ENCODE results near the gene LAPTM5. TPM values are rescaled to one million over a fixed set of nuclear protein-coding genes. Genes with fewer than 3 reads are reported as not detected.
A peak's percentile ranks its signal among the peaks of the same experiment; 100 is the strongest.

The LAPTM5 gene
- total and polyA plus RNA-seq, 2 of the 8 experiments (the other 6 are each of a cell fraction or from before 2014, with no cell fraction given), result 0.37 to 1.4 TPM

GRCh38 chr1:30806381-30807317 lies 49.1 kb upstream of the LAPTM5 start:
- no peak for FAIRE-seq
- no peak overlapping the region for H3K56ac ChIP-seq (replicated peaks; ENCODE audit: insufficient read length, low read depth, low read length)
- no peak overlapping the region for H3K9ac ChIP-seq (replicated peaks in 1 of 4; ENCODE audit: extremely low read depth in 1 of 4, low read depth in 3 of 4, low read length in 3 of 4)
- H3K4ac ChIP-seq (replicated peaks; ENCODE audit: insufficient read length, low read depth, low read length), result no peak overlapping the region
- H2BK120ac ChIP-seq (replicated peaks; ENCODE audit: low read depth, low read length), result no peak overlapping the region
- H3K4me3 ChIP-seq (ENCODE audit: extremely low read depth in 1 of 4, insufficient read depth in 2 of 4, low read depth in 3 of 4, low read length in 4 of 4), result no peak overlapping the region
- H3K27ac ChIP-seq (ENCODE audit: low read depth, low read length), result no peak overlapping the region
- H4K20me1 ChIP-seq (replicated peaks in 1 of 2; ENCODE audit: control insufficient read depth in 1 of 2, insufficient read depth in 2 of 2, low read length in 2 of 2), result no peaks in the 10 kb centered on the region
- no peaks in the 10 kb centered on the region for H3K79me2 ChIP-seq (ENCODE audit: control insufficient read depth in 1 of 2, insufficient read depth in 2 of 2, low read length in 2 of 2)
- H2AK5ac ChIP-seq (ENCODE audit: low read depth, low read length), result peak overlapping the region; percentile 84; the same call in 1 of the 2 replicates
- H3K18ac ChIP-seq (ENCODE audit: extremely low read depth, low read length), result no peak overlapping the region
- H3K9me3 ChIP-seq (ENCODE audit: insufficient read depth in 2 of 2, low read depth in 1 of 2, low read length in 1 of 2), result no peaks in the 10 kb centered on the region
- peak overlapping the region; percentile 98; the same call in 1 of the 2 replicates for H2BK20ac ChIP-seq (ENCODE audit: low read length)
- H3K36me3 ChIP-seq (ENCODE audit: control insufficient read depth in 2 of 4, insufficient read depth in 4 of 4, low read length in 3 of 4), result no peaks in the 10 kb centered on the region
- ChIA-PET POLR2A (ENCODE audit: partially characterized antibody) (interaction anchor here (2.2 kb wide), 1 partner anchor 10 kb away, joined by 8 read pairs; no protein-coding TSS in a partner anchor), CTCF (ENCODE audit: partially characterized antibody) (interaction anchor here (0.6 to 38.1 kb wide), 10 partner anchors 14 to 1570 kb away, joined by 3 to 1519 read pairs (median 37); partner anchors contain the start of gene SDC3)
- H3K23me2 ChIP-seq (ENCODE audit: low read depth, low read length), result no peaks in the 10 kb centered on the region
- peaks cover 19 to 42% (median 22%) of the 10 kb centered on the region in 4 experiments for H3K4me1 ChIP-seq (replicated peaks in 1 of 4; ENCODE audit: control insufficient read depth in 3 of 4, insufficient read depth in 4 of 4, low read length in 3 of 4)
- H3K4me2 ChIP-seq (ENCODE audit: insufficient read depth in 1 of 2, low read depth in 2 of 2, low read length in 2 of 2), result no peak overlapping the region
- no peak overlapping the region for H2AFZ ChIP-seq (ENCODE audit: low read length)
- no peaks in the 10 kb centered on the region for H3K79me1 ChIP-seq (ENCODE audit: low read depth, low read length)
- H2BK12ac ChIP-seq (ENCODE audit: low read depth, low read length), result peak overlapping the region; percentile 90; the same call in 1 of the 2 replicates
- H3K14ac ChIP-seq (ENCODE audit: insufficient read length), result no peak overlapping the region
- no peak overlapping the region for H4K5ac ChIP-seq (ENCODE audit: insufficient read length, low read depth, low read length)
- no peak overlapping the region for H4K91ac ChIP-seq (replicated peaks; ENCODE audit: insufficient read length, low read length)
- no peak overlapping the region for H4K8ac ChIP-seq (ENCODE audit: extremely low read depth, insufficient read depth, low read length)
- 89% methylated on average over 24 of the region's 24 CpGs; no CpG with 5 or more reads in 1 of the 2 experiments for WGBS, 2 experiments (ENCODE audit: extremely low coverage in 1 of 2, insufficient coverage in 1 of 2, insufficient read length in 1 of 2, insufficient replicate concordance in 2 of 2, low coverage in 1 of 2, low lambda C conversion rate in 2 of 2, missing lambda C conversion rate in 1 of 2)
- H2BK15ac ChIP-seq (ENCODE audit: low read length), result peak overlapping the region; percentile 92; the same call in 1 of the 2 replicates
- peaks cover 0 to 13% (median 4%) of the 10 kb centered on the region in 4 experiments; a peak in 2 of 7 replicates for H3K27me3 ChIP-seq (replicated peaks in 1 of 4; ENCODE audit: control insufficient read depth in 3 of 4, extremely low read depth in 1 of 4, insufficient read depth in 3 of 4, low read length in 3 of 4)
- no peak for DNase-seq (ENCODE audit: low read depth in 1 of 2, low spot score in 2 of 2)
- no peak overlapping the region for H3K23ac ChIP-seq (ENCODE audit: insufficient read length)
- no peak overlapping the region for H2BK5ac ChIP-seq (ENCODE audit: low read depth, low read length)
- TF ChIP-seq NRF1 (IDR thresholded peaks at IDR 0.05; ENCODE audit: low read depth, low read length) (no peak), MAX (IDR thresholded peaks at IDR 0.05) (no peak), CHD1 (IDR thresholded peaks at IDR 0.05; ENCODE audit: low read depth, low read length) (no peak), EP300 (IDR thresholded peaks at IDR 0.05; ENCODE audit: borderline replicate concordance in 1 of 2, low read depth in 2 of 2, low read length in 2 of 2) (no peak), FOSL1 (IDR thresholded peaks at IDR 0.05; ENCODE audit: insufficient read depth, low read depth, low read length) (no peak)
